Measurements from ENCODE around the gene SSTR5.

The SSTR5 gene

DNA sequence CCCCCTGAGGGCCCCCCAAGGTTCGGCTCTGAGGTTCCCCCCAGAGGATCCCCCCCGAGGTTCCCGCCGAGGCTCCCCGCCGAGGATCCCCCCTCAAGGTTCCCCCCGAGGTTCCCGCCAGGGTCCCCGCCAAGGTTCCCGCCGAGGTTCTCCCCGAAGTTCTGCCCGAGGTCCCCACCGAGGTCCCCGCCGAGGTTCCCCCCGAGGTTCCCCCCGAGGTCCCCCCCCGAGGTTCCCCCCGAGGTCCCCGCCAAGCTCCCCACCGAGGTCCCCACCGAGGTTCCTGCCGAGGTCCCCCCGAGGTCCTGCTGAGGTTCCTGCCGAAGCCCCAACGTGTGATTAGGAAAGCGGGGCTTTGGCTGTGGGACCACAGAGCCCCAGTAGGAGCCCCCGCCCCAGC lies 32.2 kb upstream of the SSTR5 start:
- DNase-seq: no peak

GRCh38 chr16:1042049-1042744 lies 30.4 kb upstream of the SSTR5 start:
- DNase-seq: no peak

DNA sequence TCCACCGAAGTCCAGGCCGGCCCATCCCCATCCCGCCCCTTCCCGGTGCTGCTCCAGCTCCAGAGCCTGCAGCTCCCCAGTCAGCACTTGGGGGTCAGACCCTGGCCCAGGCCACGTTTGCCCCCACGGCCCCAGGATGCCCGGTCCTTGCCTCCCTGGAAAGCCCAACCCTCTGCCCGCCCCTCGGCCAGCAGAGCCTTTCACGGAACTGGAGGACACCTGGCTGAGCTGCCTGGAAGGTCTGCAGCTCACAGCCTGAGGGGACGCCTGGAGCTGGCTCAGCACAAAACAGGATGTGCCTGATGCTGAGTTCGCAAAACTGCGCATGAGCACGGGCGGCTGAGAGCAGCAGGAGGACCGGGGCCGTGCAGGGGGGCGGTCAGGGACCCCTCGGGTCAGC lies 29.7 kb upstream of the SSTR5 start:
- no peak for DNase-seq

- DNase-seq: no peak
Measured at GRCh38 chr16:1043881-1044451, 28.6 kb upstream of the SSTR5 start.

DNA sequence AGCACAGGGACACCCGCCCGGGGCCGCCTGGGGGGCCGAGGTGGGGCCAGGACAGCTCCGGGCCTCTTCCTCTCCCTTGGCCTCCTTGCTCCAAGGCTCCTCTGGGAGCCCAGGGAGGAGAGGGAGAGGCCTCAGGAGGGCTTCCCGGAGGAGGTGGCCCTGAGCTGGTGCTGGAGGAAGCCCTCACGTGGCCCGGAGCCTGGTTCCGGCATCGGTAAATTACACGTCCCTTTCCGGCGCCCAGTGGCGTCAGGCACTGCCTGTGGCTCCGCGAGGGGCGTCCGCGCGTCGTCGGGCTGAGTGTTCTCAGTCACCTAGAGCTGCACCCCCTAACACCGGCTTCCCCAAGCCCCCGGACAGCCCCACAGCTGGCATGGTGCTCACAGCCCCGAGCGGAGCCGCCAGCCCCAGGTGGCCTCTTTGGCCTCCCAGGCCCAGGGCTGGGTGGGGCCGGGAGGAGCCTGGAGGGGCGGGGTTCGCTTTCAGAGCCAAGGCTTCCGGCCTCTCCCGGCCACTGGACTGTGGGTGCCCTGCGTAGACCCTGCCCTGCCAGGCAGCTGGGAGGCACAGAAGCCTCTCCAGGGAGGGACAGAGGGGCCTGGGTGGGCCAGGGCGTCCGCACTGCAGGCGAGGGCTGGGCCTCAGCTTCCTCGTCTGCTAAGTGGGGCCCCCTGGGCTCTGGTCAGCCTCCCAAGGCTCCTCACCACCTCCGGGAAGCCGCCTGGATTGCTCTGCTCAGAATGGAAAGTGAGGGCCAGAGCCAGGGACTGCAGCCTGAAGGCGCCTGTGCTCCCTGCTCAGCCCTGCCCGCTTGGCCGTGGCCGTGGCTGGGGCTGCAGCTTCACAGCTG lies 27.9 kb upstream of the SSTR5 start:
- DNase-seq: no peak

GRCh38 chr16:1045310-1045992 lies 27.1 kb upstream of the SSTR5 start:
- no peak for DNase-seq

GRCh38 chr16:1045993-1046911 lies 26.3 kb upstream of the SSTR5 start:
- DNase-seq: no peak

DNA sequence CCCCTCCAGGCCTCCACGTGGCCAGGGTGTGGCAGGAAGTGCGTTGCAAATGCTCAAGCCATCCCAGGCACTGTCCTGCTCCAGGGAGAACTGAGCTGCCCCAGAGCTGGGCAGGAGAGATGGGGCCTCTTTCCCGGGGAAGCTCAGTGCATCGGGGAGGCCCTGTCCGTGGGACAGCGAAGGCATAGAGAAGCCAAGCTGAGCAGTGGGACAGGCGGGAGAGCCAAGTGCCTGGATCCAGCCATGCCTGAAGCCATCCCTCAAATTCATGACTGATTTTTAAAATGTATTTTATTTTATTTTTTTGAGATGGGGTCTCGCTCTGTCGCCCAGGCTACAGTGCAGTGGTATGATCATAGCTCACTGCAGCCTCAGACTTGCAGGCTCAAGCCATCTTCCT lies 25.4 kb upstream of the SSTR5 start:
- DNase-seq: no peak

- DNase-seq: no peak
Measured at GRCh38 chr16:1047801-1048200, 24.7 kb upstream of the SSTR5 start.

GRCh38 chr16:1048442-1049112 lies 24.0 kb upstream of the SSTR5 start:
- no peak for DNase-seq

- DNase-seq: no peak
Measured at GRCh38 chr16:1049113-1049975, 23.2 kb upstream of the SSTR5 start.

GRCh38 chr16:1049976-1050247 lies 22.6 kb upstream of the SSTR5 start:
- DNase-seq: no peak

DNA sequence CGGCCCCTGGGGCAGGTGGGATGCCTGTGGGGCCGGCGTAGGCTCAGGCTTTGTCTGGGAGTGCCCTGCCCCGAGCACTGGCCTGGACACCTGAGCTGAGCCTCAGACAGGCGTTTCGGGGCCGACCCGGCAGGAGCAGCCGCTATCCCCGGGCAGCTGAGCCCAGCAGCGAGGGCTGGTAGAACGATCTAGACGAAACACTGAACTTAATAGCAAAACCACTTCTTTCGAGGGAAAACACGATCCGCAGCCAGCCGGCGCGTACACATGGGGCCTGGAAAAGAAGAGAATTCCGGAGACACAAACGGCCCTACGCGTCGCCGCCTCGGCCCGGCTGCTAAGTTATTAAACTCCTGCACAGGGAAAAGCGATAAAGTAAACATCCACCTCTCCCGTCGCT lies 22.0 kb upstream of the SSTR5 start:
- DNase-seq: no peak

DNA sequence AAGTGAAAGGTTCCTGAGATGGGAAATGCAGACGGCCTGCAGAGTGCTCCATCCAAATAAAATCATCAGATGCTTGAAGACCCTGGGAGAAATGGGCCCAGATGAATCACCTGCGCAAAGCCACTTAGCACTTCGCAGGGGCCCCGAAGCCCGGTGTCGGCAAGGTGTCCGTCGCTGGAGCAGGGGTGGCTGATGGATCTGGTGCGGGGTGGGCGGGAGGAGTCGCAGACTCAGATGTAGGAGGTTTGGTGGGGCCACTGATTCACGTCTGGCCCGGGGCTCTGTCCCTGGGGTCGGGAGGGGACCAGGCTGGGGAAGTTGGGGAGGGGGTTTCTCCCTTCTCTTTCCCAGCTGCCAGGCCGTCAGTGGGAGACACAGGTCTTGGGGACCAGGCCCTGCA lies 21.6 kb upstream of the SSTR5 start:
- DNase-seq: no peak

GRCh38 chr16:1051446-1051845 lies 21.1 kb upstream of the SSTR5 start:
- DNase-seq: no peak

DNA sequence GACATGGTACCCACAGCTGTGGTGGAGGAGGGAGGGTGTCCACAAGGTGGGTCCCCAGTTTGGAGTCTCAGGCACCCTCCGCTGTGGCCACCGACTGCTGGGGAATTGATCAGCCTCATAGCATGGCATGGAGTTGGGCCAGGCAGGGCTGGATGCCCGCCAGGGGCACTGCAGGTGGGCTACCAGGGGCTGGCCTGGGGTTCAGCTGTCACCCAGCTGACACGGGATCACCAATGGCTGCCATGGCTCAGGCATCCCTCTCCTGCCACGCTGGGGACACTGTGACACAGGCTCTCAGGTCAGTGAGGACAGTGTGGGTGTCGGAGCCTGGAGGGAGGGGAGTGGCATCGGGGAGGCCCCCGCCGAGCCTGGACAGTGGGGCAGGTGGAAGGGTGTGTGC lies 19.8 kb upstream of the SSTR5 start:
- DNase-seq: no peak

DNA sequence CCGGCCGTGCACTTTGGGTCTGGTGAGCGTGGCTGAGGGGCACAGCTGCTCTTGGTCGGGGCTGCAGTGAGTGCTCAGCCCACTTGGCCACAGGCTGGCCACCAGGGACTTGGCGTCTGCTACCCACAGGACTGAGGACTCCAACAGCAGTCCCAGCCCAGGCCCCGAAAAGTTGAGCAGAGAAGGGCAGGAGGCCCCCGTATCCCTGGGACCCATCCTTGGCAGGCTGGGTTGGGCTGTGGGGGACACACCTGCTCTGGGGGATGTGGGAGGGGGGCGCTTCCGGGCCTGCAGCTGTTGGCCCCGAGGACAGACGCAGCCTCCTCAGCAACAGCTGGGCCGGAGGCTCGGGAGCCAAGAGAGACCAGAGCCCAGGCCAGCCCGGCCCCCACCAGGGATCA lies 19.4 kb upstream of the SSTR5 start:
- no peak for DNase-seq

DNA sequence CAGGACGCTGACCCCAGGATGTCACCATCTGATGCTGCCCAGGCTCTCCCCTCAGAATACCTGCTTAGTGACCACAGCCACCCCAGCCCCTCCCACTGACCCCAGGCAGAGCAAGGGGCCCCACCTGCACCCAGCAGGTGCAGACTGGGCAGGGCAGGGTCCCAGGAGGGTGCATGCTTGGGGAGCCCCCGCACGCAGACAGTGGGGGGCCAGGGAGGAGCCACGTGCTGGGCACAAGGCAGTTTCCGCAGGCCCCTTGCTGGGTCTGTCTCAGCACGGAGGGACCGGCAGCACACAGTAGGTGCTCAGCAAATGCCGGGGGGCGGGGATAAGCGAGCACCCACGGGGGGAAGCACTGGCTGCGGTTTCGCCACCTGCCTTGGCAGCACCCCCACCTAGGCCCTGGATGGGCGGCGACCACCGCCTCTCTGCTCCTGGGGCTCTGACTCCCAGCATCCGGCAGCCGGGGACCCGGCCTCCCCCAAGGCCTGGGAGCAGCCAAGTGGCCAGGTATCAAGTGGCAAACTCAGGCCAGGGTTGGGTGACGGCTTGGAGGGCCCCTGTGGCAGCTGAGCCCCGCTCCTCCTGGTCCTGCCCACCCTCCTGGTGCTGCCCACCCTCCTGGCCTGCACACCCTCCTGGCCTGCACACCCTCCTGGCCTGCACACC lies 18.7 kb upstream of the SSTR5 start:
- no peak for DNase-seq

DNA sequence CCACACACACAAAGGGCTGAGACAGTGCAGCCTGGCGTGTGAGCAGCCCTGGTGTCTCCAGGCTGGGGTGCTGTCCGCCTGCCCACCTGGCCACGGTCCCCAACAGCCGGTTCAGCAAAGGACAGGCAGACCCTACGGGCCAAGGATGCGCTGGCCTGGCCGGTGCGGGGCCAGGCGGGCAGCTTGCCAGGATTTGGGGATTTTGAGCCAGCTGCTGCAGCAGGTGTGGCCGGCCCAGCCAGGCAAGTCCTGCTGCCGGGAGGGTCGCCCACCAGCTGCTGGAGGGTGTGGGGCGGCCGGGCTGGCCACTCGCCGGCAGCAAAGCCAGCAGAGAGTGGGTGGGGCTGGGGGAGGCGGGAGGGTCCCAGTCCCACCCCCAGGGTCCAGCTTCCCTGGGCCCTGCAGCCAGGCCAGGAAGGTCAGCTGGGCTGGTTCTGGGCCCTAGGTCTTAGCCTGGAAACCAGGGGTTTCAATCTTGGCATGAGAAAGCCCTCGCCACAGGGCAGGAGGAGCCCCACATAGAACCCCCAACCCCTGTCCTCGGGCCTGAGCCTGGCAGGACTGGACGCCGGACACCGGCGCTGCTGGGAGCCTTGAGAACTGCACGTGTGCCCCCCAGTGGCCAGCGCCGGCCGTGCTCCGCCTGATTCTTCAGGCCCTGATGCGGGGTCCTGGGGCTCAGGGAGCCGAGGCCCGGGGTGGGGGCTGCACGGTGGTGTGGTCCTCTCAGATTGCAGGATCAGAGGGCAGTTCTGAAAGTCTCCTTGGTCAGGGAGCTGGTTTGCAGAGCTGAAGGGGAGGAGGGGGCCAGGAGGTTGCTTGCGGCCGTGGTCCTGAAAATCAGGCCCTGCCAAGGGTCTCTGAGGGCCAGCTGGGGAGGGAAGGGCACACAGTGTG lies 17.6 kb upstream of the SSTR5 start:
- no peak for DNase-seq

GRCh38 chr16:1055557-1055924 lies 17.0 kb upstream of the SSTR5 start:
- no peak for DNase-seq
